Right lobe of liver (tissue), 6 donors: Measurements from ENCODE around the gene ARL3. TPM values are rescaled to one million over a fixed set of nuclear protein-coding genes. Genes with fewer than 3 reads are reported as not detected.

Experiments
- ATAC-seq, 4 donors: fragments of 200-7000 bp; cut with Tn5 transposase; one replicate each; pipeline ENCODE4 v1.9.1; 2020; ENCODE audit warnings: mild to moderate bottlenecking in 4 of 4, moderate library complexity in 4 of 4
- DNase-seq, 3 donors: peaks; one replicate each; pipeline ENCODE4 v3.0.0-alpha.2; 2020
- H3K27ac ChIP-seq, 3 donors: fragments of 200-600 bp; one replicate each; pipeline ENCODE4 v1.8.0; 2022
- H3K27me3 ChIP-seq, 2 donors: fragments of 200-600 bp; one replicate each; pipeline ENCODE4 v1.8.0; 2022
- H3K36me3 ChIP-seq, 4 donors: fragments of 200-600 bp; sonication (generic) in 1 of 4; one replicate each; pipeline versions ENCODE4 v1.5.1 to v1.8.0; 2017 to 2022; ENCODE audit warnings: control low read depth in 1 of 4
- H3K4me1 ChIP-seq, 4 donors: fragments of 200-600 bp; sonication (generic) in 1 of 4; one replicate each; pipeline versions ENCODE4 v1.5.1 to v1.8.0; 2017 to 2022; ENCODE audit warnings: control low read depth in 1 of 4
- H3K4me3 ChIP-seq, 3 donors: fragments of 200-600 bp; one replicate each; pipeline ENCODE4 v1.8.0; 2022
- H3K9me3 ChIP-seq, 4 donors: fragments of 200-600 bp; sonication (generic) in 1 of 4; one replicate each; pipeline versions ENCODE4 v1.5.1 to v1.8.0; 2017 to 2022; ENCODE audit warnings: control low read depth in 1 of 4
- POLR2A ChIP-seq: fragments of 450-650 bp; IDR thresholded peaks from one replicate; pipeline ENCODE4 v1.6.1; 2017; ENCODE audit warnings: antibody characterized with exemption, mild to moderate bottlenecking
- WGBS: methylation state at CpG from one replicate; pipeline ENCODE4 v1.1.6; 2018; ENCODE audit warnings: low coverage, low lambda C conversion rate; ENCODE audit not compliant: insufficient coverage; ENCODE audit errors: missing lambda C conversion rate; 5-methylcytosine and 5-hydroxymethylcytosine counted together
- intact Hi-C, 2 donors: fragments of 100-400 bp; cut with DNase I; formaldehyde crosslinking; loops; one replicate each; pipeline versions ENCODE4 v1.11.2 to v1.14.1; 2022
- total RNA-seq, 6 experiments: library from RNA; depleted of rRNA in 2 of 6; stranded (reverse); fragments of >200 nt in 2 of 6; fragmentation: NEBNext Ultra II Directional in 3 of 6; extraction: Animal tissue kit (Norgen Biotek cat#: 25700) in 3 of 6; gene quantifications; one replicate each; pipeline versions ENCODE4 v1.1.0 to v1.2.4, GENCODE V29; 2016 to 2023
- TF ChIP-seq, protein P1 (sequence below), 4 donors: fragments of 200-600 bp in 3 of 4; fragments of 450-650 bp in 1 of 4; IDR thresholded peaks; one replicate each; pipeline versions ENCODE4 v1.5.1 to v1.8.0; 2016 to 2022; ENCODE audit warnings: antibody characterized with exemption in 4 of 4, mild to moderate bottlenecking in 2 of 4
- donor health status: DM: no; HTN: yes; CAD: no.
- donor health status: DM: no; HTN: no; CAD: no.
- donor health status: DM: no; HTN: no; CAD: no.
- donor health status: DM: no; HTN: yes; CAD: no.
- donor health status: DM: no; HTN: yes; CAD: no.

Gene ARL3
- total RNA-seq, 6 experiments from 2014 or later, result 1.1 to 3.3 (median 2.3) TPM

GRCh38 chr10:102712089-102712488 lies 2.1 kb downstream of the ARL3 start:
- H3K36me3 ChIP-seq, result no peaks in the 10 kb centered on the region
- H3K27ac ChIP-seq, result no peak overlapping the region
- no peak for DNase-seq
- TF ChIP-seq, protein P1, sequence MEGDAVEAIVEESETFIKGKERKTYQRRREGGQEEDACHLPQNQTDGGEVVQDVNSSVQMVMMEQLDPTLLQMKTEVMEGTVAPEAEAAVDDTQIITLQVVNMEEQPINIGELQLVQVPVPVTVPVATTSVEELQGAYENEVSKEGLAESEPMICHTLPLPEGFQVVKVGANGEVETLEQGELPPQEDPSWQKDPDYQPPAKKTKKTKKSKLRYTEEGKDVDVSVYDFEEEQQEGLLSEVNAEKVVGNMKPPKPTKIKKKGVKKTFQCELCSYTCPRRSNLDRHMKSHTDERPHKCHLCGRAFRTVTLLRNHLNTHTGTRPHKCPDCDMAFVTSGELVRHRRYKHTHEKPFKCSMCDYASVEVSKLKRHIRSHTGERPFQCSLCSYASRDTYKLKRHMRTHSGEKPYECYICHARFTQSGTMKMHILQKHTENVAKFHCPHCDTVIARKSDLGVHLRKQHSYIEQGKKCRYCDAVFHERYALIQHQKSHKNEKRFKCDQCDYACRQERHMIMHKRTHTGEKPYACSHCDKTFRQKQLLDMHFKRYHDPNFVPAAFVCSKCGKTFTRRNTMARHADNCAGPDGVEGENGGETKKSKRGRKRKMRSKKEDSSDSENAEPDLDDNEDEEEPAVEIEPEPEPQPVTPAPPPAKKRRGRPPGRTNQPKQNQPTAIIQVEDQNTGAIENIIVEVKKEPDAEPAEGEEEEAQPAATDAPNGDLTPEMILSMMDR (IDR thresholded peaks at IDR 0.05), result no peak
- TF ChIP-seq POLR2A, result no peak
- H3K4me1 ChIP-seq, result peaks cover 0 to 16% (median 4%) of the 10 kb centered on the region in 4 donors
- ATAC-seq, result no peak
- H3K4me3 ChIP-seq, result no peak overlapping the region
- H3K27me3 ChIP-seq, result no peaks in the 10 kb centered on the region
- WGBS, result 74% methylated on average over 4 of the region's 4 CpGs
- H3K9me3 ChIP-seq, result no peaks in the 10 kb centered on the region
- intact Hi-C loops, result no loop called here

DNA sequence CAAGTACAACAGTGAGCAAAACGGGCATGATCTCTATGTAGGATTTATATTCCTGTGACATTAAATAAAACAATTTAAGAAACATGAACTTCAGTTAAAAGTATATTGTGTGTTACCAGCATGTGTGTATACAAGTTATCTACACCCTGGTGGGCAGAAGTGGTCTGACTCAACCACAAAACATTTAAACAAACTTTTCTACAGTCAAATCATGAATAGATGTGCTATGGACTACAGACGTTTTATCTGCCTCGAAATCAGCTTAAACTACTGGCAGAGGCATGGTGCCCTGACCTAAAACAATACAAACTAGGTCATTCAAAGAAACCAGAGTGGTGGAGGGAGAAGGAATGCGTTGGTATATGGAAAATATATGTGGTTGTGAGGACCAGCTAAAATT lies 3.6 kb downstream of the ARL3 start:
- TF ChIP-seq, protein P1 (IDR thresholded peaks at IDR 0.05), result no peak
- TF ChIP-seq POLR2A, result no peak

GRCh38 chr10:102705531-102705930 lies 8.7 kb downstream of the ARL3 start:
- Histone ChIP-seq H3K4me3 (no peak overlapping the region), H3K9me3 (no peaks in the 10 kb centered on the region), H3K27me3 (no peaks in the 10 kb centered on the region), H3K4me1 (no peaks in the 10 kb centered on the region), H3K27ac (no peak overlapping the region), H3K36me3 (no peaks in the 10 kb centered on the region)
- TF ChIP-seq, protein P1 (IDR thresholded peaks at IDR 0.05), result no peak
- TF ChIP-seq POLR2A, result no peak
- ATAC-seq (no peak), DNase-seq (no peak)
- 60% methylated on average over 2 of the region's 2 CpGs for WGBS
- intact Hi-C loops, result no loop called here

More for the DNA sequence above, 3.6 kb downstream of the ARL3 start:
- DNase-seq, result no peak
- Histone ChIP-seq H3K4me3 (no peak overlapping the region), H3K4me1 (peaks cover 0 to 15% (median 2%) of the 10 kb centered on the region in 4 donors), H3K36me3 (no peaks in the 10 kb centered on the region), H3K9me3 (no peaks in the 10 kb centered on the region), H3K27me3 (no peaks in the 10 kb centered on the region), H3K27ac (no peak overlapping the region)
- WGBS, result 57% methylated on average over 4 of the region's 4 CpGs
- intact Hi-C loops, result no loop called here
- ATAC-seq, result no peak

DNA sequence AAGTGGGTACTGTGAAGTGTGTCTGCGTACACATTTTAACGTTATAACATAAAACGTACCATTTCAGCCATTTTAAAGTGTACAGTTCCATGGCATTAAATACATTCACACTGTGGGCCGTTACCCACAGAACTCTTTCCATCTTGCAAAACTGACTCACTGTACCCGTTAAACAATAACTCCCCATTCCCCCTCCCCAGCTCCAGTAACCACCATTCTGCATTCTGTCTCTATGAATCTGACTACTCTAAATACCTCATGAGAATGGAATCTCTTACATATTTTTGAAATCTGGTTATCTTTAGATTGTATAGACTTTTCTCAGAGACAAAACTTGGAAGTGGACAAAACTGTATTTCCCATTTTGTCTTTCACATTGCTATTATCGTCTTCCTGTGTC lies 9.3 kb downstream of the ARL3 start:
- no peak for ATAC-seq
- H3K27ac ChIP-seq, result no peak overlapping the region
- no peaks in the 10 kb centered on the region for H3K9me3 ChIP-seq
- intact Hi-C loops, result no loop called here
- no peak overlapping the region for H3K4me3 ChIP-seq
- no peak for DNase-seq
- TF ChIP-seq POLR2A, result no peak
- TF ChIP-seq, protein P1 (IDR thresholded peaks at IDR 0.05), result no peak
- 87% methylated on average over 6 of the region's 6 CpGs for WGBS
- no peaks in the 10 kb centered on the region for H3K36me3 ChIP-seq
- H3K27me3 ChIP-seq, result no peaks in the 10 kb centered on the region
- H3K4me1 ChIP-seq, result no peaks in the 10 kb centered on the region

DNA sequence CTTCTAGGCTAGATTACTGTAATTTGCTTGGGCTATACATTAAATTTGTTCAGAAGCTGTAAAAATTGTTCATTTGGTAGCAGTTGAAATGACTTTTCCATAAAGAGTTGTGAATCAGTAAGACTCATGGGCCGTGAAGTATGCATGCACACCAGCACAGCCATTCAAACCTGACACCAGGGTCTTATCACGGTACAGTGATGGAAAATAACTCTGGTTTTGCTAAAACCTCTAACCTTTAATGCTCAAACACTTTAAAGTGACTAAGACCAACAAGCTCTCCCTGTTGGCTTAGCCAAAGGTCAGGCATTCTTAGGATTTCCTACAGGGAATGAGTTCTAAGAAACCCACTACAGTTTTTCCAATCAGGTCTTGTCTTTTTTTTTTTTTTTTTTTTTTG lies 11.5 kb downstream of the ARL3 start:
- Histone ChIP-seq H3K4me3 (no peak overlapping the region), H3K27me3 (no peaks in the 10 kb centered on the region), H3K9me3 (no peaks in the 10 kb centered on the region), H3K4me1 (no peaks in the 10 kb centered on the region), H3K27ac (no peak overlapping the region), H3K36me3 (no peaks in the 10 kb centered on the region)
- TF ChIP-seq, protein P1 (IDR thresholded peaks at IDR 0.05), result no peak
- no peak for TF ChIP-seq POLR2A
- no peak for ATAC-seq
- intact Hi-C loops, result no loop called here
- no peak for DNase-seq
- WGBS, result 80% methylated on average over 1 of the region's 2 CpGs
